ENCODE data around the gene GALNT12.
A peak's percentile ranks its signal among the peaks of the same experiment; 100 is the strongest.

Gene GALNT12

DNA sequence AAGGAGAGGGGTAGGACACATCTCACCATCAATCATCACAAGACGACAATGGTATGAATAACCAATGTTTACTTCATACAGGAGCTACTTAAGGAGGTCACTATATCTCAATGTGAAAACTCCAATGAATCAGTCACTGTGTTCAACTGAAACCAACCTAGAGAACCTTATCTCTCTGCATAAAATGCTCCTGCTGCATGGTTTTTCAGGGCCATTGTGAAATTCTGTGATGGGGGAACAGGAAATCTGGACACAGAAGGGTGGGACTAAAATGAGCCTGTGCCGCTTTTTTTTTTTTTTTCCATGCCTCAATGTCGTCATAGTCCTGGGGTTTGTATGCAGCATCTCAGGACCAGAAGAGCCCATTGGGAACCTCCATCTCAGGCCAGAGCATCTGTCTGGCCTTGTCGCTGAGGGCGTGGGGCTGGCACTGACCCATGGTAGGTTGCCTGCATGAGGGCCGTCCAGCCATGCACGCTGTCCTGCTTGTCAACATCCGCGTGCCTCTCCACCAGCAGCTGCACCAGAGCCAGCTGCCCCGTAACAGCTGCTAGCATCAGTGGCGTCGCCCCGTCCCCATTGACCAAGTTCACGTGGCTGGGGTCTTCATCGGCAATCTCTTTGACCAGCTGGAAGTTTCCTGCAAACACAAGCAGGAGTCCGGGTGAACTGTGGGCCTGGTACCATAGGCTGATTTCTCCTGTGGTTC, 23.8 kb upstream of the GALNT12 start:
- no peak for DNase-seq

DNA sequence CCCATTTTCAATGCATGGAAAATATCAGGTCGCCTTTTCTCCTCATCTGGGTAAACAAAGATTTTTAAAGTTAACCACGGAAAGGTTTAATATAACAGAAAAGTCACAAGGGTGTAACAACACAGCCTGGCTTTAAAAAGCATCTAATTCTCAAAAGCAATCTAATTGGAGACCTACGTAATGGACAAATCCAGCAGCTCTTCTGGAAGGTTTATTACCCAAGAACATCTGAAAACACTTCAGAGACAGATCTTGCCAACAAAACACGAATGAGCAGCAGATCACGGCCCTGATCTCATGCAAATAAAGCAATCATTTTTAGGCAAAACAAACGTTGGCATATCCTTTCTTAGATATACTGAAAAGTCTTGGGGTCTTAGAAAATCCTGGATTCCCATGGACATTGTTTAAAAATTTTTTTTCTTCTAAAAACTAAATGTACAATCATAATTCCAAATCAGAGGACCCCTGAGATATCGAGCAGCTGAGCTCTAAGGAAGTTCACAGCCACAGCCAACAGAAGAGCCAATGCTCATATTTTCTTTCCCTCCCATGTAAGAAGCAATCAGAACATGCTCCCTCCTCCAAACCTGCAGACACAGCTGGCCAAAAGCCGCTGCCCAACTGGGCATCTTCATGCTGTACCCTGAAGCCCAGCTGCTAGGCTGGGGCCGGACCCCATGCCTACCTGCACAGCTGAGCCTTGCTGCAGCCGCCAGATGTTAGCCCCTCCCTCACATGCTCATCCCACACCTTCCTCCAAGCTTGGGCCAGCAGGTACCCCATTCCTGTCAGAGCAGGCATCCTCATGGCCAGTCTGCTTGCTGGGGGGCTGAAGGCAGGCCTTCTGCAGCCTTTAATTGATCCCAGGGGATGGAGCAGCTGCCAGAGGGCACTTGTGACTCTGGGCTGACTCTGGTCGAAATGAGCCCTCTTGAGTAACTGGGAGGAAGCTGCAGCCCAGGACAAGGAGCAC, 22.4 kb upstream of the GALNT12 start:
- DNase-seq, result no peak

DNA sequence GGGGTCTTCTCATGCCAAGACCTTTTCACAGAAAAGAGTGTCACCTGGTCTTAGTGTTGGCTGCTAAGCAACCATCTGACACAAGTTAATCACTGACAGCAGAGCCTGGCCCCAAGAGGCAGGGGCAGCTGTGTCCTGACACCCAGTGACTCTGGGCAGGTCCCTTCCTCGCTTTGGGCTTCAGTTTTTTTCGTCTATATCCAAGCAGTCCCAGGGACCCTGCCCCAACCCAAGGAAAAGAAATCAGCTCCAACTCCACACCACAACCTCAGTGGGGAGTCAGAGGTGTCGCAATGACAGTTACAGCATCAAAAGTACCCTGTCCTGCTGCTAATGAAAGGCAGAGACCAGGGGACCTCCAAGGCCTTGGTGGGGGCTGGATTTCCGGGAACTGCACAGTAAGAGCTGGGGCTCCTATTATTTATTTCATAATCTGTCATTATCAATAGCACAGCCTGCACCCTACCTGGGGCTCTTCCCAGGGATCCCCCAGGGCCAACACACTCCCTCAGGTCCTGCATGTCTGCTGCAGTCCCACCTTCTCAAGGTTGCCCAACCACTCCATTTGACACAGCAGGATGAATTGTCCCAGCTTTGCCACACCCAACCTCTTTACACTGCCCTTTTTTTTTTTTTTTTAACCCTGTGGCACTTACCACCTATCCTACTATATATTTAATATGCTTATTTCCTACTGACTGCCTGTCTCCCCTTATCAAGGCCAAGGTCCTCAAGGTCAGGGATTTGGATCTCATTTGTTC, 20.5 kb upstream of the GALNT12 start:
- DNase-seq, result no peak

DNA sequence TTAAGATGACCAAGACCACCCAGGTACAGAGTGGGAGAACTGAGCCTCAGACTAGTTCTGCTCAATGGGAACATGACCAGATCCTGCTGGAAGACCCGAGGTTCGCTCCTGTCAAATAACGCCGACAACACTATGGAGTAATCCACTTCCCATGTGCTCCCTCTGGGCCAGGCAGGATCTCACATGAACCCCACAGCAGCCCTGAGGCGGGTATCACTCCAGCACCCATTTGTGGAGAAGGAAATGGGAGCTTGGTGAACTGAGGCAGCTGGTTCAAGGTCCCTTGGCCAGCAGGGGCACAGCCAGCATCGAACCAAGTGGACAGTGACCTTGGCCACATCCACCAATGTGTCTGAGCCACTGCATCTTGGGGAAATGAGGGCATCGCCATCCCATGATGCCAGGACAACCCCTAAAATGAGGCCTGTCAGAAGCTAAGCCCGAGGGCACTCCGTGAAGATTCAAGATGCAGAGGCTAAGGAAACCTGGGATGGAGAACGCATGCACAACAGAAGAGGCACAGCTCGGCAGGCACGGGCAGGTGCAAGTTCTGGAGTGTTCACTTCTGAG, 19.6 kb upstream of the GALNT12 start:
- no peak for DNase-seq

DNA sequence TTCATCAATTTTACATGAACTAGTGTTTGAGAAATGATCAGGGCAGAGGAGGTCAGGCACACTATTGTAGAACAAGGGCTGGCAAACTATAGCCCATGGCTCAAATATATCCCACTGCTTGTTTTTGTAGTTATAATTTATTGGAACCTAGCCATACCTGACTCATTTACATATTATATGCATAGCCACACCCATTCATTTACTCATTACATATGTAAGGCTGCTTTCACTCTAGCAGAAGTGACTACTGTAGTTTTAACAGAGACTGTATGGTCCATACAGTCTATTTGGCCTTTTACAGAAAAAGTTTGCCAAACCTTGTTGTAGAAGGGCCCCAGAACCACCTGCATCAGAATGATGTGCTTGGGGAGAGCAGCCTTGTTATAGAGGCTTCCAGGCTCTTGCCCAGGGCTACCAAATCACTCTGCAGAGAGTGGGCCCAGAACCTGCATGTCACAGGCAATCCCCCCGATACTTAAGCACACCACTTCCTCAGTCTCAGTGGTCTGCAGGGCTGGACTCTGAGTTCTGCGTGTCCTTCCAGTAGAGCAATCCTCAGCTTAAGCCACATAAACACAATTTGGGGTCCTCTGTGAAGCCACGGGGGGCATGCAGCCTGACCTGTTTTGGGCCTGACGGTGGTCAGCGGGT, 17.9 kb upstream of the GALNT12 start:
- no peak for DNase-seq

DNA sequence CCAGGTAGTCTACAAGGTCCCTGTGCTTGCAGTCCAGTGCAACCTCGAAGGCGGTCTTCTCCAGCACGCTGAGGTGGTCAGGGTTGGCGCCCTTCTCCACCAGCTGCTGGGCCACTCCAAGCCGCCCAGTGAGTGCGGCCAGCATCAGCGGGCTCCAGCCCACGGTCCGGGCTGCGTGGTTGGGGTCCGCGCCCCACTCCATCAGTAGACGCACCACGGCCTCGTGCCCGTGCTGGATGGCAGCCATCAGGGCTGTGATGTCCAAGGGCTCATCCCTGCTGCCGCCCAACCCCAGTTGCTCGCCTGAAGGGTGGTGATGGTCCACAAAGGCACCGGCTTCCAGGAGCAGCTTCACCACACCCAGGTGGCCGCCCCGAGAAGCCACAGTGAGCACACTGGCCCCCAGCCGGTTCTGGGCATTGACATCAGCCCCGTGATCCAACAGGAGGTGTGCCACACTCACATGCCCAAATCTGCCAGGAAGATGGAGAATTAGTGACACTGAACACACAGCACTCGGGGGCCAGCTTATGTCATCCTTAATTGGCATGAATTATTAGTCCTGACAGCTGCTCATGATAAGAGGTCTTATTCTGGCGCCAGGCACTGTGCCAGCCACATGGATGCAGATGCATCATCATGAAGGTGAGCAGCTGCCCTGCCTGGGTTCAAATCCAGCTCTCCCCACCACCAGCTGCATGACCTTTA, 17.2 kb upstream of the GALNT12 start:
- no peak for DNase-seq

DNA sequence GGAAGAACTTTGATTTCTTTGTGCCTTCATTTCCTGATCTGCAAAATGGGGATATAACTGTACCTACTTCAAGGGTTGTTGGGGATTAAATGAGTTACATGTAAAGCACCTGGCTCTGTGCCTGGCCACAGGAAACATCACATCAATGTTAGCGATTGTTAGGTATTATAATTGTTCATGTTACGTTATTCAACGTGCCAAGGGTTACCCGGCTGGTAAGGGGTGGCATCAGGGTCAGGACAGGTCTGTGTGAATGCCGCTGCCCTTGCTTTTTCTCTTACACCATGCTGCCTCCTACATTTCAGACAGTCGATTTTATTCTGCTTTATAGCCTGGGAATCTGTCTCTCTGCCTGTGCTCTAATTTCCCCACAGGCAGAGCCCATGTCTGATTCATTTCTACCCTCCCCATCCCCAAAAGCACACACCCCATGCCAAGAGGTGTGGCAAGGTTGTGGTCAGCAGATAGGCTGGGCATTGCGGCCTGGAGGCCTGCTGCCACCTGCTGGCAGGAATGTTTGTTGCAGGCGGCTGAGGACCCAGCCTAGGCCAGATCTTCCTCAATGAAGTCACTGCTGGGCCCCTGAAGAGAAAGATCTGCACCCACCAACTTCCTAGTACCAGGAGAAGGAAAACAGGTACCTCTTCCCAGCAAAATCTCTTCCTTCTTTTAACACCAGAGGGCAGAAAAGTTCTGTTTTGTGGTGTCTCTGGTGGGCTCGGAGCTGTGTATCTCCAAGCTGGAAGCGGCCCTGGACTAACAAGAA, 16.4 kb upstream of the GALNT12 start:
- DNase-seq, result peak; percentile 18

DNA sequence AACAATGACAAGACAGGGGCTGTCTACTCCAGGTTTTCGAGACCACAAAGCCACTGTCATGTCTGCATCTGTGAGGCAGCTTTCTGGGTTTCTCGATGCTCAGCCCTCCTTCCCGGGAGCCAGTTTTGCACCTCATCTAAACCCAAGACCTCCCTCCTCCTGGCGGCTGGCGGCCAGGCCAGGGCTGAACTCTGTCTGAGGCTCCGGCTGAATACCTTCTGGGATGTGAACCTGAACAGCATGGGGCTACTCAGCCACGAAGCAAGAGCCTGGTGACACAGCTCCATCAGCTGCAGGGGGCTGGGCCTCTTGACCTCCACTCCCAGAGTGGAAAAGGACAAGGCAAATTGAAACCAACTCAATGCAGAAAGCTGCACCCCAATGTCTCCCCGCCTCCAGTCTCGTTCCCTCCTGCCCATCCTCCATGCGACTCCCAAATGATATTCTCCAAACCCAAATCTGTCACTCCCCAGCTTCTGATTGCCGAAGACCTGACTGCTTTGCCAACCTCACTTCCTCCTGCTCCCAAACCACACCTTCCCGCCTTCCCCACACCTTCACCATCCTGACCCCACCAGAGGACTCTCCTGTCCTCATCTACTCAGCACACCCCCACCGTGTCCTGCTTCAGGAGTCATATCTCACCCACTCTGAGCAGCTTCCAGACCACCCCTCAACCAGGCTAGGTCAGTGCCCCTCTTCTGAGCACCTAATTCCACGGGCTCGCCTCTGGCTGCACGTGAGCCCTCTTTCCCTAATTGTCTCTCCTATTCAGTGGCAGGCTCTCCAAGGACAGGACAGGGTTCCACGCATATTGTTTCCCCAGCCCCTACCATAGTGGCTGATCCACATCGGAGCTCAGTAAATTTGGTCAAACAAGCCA, 15.6 kb upstream of the GALNT12 start:
- no peak for DNase-seq

DNA sequence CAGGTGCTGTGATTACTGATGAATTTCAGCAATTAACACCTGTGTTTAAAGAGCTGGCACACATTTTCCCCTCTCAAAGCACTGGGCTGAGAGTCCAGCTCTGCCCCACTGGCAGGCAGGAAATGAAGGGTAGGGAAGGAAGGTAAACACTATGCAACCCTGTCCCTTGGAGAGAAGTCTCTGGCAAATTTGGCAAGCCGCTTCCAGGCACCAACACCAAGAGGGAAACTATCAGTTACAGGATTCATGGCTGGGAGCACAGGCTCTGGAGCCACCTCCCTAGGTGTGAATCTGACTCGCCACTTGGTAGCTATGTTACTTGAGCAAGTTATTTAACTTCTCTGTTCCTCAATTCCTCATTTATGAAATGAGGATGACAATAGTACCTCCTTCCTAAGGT, 14.4 kb upstream of the GALNT12 start:
- DNase-seq, result peak; percentile 15

DNA sequence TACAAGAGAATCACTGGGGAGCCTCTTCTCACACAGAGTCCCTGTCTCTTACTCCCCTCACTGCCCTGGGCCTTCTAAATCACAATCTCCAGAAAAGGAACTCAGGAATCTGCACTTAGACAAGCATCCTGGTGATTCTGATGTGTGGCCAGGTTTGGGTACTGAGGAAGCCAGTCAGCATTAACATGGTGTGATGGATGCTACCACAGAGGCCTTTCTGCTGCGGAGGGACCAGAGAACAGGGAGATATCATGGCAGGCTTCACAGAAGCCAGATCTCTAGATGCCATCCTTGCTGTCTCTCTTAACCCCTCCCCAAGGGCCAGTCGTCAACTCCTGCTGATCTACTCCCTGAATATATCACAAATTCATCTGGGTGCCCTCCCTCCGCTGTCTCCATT, 12.7 kb upstream of the GALNT12 start:
- no peak for DNase-seq

DNA sequence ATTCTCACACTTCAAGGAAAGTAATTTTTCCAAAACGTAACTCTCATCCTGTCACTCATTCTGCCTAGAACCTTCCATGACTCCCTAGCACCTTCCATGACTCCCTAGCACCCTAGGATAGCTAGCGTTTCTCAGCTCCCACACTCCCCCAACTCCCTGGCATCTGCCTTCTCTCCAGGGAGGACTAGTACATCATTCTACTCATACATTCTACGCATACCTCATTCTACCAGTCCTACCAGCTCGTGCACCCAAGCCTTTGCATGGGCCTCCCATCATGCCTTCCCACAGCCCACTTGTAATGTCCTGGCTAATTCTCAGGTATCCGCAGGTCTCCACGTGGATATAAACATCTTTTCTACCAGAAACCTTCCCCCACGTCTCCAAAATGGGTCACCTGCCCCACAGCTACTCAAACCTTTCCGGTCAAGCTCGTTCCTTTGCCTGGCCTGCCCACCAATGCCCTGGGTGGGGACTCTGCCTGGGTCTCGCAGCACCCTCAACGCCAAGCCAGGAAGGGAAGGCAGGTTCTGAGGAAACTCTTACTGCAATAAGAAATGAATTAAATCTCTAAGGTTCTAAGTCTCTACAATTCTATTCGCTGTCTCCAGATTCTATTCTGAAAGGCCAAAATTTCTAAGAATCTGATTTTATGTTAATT, 12.0 kb upstream of the GALNT12 start:
- DNase-seq, result no peak

DNA sequence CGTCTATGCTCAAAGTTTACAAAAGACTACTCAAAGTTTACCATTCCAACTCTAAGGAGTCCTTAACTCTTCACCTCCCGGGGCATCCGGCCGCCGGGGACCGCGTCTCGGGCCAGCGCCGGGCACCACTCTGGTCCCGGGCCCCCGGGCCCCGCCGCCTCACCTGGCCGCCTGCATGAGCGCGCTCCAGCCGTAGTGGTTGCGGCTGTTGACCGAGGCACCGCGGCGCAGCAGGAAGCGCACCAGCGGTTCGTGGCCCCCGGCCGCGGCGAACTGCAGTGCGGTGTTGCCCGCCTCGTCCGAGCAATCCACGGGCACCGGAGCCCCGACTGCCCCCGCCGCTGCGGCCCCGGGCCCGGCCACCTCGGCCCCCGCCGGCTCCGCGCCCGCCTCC, 11.5 kb upstream of the GALNT12 start:
- peak; percentile 21 for DNase-seq

DNA sequence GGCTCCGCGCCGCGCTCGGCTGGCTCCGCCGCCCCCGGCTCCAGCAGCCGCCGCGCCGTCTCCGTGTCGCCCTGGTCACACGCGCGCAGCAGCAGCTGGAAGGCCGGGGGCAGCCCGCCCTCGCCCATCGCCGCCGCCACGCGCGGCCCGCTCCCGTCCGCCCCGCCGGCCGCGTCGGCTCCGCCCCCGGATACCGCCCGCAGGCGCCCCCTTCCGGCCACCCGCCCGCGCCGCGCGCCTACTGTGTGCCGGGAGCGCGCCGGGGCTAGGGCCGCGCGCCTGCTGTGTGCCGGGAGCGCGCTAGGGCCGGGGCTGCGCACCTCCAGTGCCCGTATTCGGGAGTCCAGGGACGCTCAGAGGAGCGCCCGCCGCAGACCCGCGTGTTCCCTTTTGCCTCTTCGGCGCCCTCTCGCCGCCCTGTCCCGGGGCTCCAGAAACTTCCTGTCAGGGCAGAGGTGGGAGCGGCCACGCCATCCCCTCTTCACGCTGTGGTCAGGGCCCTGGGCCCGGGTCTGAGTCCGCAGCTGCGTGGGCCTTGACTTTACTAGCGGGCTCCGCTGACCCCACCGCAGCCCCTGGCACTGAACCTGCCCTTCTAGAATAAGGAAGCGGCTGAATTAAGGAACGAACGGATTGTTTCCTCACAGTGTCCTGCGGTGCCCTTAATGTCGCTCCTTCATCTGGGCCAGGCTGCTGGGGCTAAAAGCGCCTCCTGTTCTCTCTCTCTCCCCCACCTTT, 10.9 kb upstream of the GALNT12 start, which contains the start of gene ANKS6:
TSS of gene ANKS6 (minus strand) at position 192 of the 738 bp plus-strand sequence. CDS start at position 128, 64 bp downstream.
- peak; percentile 59 for DNase-seq

DNA sequence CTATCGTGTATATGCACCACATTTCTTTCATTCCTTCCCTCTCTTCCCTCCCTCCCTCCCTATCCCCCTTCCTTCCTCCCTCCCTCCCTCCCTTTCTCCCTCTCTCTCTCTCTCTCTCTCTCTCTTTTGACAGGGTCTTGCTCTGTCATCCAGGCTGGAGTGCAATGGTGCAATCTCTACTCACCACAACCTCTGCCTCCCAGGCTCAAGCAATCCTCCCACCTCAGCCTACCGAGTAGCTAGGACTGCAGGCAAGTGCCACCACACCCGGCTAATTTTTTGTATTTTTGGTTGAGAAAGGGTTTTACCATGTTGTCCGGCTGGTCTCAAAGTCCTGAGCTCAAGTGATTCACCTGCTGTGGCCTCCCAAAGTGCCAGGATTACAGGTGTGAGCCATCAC, 10.0 kb upstream of the GALNT12 start:
- DNase-seq, result no peak

DNA sequence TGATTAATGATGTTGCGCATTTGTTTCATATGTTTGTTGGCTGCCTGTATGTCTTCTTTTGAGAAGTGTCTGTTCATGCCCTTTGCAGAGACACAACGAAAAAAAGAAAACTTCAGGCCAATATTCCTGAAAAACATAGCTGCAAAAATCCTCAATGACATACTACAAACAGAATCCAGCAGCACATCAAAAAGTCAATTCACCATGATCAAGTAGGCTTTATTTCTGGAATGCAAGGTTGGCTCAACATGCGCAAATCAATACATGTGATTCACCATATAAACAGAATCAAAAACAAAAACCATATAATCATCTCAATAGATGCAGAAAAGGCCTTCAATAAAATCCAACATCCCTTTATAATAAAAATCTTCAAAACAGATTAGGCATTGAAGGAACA, 9.2 kb upstream of the GALNT12 start:
- DNase-seq, result no peak

DNA sequence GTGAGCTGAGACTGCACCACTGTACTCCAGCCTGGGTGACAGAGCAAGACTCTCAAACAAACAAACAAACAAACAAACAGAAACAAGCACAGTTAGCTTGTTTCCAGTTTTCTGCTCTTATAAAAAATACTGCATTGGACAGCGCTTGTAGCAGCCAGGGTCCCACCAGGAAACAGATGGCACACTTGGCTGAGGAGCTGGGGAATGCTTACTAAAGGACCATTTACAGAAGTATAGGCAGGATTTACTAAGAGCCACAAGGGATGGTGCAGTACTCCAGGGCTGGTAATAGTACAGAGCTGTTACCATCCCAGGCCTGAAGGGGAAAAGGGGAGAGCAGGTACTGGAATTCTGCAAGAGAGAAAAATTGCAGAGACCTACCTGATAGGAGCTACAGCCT, 5.9 kb upstream of the GALNT12 start:
- DNase-seq, result no peak

DNA sequence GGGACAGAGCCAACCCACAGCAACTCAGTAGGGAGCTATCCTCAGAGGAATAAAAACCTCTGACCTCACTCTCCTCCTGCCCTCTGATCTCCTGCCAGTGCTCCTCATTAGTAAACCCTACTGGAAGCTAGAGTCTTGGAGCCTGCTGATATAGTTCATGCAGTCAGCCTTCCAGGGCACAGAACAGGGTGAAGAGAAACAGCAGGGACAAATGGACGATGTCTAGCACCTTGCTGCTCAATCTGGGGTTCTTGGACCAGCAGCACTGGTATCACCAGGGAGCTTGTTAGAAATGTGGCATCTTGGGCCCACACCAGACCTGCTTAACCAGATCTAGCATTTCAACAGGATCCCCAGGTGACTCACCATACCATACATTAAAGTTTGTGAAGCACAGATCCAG, 5.5 kb upstream of the GALNT12 start:
- no peak for DNase-seq

DNA sequence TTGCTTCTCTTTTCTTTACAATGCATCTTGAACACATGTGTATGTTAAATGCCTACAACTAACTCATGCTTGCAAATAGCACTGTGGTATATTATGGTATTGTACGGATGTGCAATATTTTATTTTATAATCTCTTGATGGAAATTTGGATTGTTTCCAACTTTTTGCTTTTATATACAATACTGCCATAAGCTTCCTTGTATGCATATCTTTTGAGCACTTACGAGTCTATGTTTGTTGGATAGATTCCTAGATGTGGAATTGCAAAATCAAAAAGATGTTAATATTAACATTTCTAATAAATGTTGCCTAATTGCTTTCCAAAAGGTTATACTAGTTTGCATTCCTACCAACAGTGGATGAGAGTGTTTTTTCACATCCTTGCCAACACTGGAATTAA, 3.4 kb upstream of the GALNT12 start:
- DNase-seq, result no peak
